Retina (tissue), 1 donor: ENCODE data around the gene RAB12.
A peak's percentile ranks its signal among the peaks of the same experiment; 100 is the strongest.
"Not testable (repeated sequence)": the region's sequence is repeated elsewhere in the genome, so short reads cannot be mapped to it uniquely, and the experiment has no call there.

ENCODE experiments used
- DNase-seq: peaks from one replicate; pipeline ENCODE4 v3.0.0-alpha.2; 2016

The RAB12 gene, protein sequence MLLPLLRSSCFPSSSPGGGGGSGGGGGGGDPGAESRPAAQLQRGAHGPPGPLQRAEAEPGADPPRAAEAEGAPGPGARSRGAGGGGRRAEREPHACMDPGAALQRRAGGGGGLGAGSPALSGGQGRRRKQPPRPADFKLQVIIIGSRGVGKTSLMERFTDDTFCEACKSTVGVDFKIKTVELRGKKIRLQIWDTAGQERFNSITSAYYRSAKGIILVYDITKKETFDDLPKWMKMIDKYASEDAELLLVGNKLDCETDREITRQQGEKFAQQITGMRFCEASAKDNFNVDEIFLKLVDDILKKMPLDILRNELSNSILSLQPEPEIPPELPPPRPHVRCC

DNA sequence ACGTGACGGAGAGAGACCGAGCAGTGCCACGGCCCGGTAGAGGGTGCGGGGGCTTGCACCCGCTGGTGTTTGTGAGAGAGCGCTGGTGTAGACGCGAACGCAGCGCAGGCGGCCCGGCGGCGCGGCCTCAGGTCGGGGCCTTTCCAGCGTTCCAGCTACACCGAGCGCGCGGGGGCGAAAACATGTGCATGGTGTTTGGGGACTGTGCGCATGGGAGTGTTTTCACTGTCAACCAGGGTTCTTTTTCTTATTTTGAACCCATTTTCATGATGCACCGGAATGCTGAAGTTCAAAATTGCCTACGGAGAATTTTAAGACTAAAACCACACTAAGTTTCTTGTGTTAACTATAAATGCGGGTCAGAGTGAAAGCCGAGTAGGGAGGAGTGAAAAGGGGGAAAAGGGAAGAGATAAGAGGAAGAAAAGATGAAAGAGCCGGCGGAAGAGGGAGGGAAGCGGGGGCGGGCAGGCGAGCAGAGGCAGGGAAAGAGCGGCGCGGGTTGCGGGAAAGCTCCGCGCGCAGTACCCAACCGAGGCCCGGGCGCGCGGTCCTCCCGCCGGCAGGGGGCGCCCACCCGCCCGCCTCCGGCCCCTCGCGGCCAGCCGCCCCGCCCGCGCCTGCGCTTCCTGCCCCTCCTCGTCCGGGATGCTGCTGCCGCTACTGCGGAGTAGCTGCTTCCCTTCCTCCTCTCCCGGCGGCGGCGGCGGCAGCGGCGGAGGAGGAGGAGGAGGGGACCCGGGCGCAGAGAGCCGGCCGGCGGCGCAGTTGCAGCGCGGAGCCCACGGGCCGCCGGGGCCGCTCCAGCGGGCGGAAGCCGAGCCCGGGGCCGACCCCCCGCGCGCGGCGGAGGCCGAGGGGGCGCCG, at the start of gene RAB12:
Gene RAB12, plus strand, starts transcription at position 643 of the 864 bp plus-strand sequence. Its CDS starts 3 bp downstream, at position 646.
- DNase-seq, result peak; percentile 89

DNA sequence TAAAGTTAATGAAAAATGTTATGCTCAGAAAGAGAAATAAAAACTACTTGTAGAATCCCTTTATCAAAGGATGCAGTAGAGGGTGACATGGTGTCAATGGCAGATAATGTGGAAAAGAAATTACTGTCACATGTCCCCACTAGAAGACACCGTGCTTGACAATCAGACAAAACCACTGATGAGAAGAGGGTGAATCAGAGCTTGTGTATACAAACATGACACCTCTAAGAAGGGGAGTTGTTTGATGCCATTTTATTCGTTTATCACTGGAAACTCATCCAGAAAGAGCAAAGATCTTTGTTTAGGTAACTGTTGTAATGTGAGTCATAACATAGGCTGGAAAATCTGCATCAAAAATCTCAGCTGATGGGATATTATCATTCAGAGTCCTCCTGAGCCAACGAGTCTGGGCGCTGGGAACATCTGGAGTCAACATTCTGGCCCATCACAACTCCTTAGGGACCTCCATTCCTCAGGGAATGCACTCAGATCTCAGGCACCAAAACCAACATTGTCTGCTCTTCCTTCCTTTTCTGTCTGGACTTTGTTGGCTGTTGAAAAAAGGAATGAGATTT, 49.5 kb upstream of the RAB12 start:
- DNase-seq, result no peak

- peak; percentile 29 for DNase-seq
Observed at GRCh38 chr18:8561123-8561910, 47.9 kb upstream of the RAB12 start.

- DNase-seq, result peak; percentile 65
Observed at GRCh38 chr18:8562070-8562469, 47.2 kb upstream of the RAB12 start.

- no peak for DNase-seq
Observed at GRCh38 chr18:8562919-8563318, 46.3 kb upstream of the RAB12 start.

GRCh38 chr18:8571399-8571798, 37.8 kb upstream of the RAB12 start:
- DNase-seq, result no peak

DNA sequence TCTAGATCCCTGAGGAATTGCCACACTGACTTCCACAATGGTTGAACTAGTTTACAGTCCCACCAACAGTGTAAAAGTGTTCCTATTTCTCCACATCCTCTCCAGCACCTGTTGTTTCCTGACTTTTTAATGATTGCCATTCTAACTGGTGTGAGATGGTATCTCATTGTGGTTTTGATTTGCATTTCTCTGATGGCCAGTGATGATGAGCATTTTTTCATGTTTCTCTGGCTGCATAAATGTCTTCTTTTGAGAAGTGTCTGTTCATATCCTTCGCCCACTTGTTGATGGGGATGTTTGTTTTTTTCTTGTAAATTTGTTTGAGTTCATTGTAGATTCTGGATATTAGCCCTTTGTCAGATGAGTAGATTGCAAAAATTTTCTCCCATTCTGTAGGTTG, 35.5 kb upstream of the RAB12 start:
- not testable (repeated sequence) for DNase-seq

GRCh38 chr18:8584798-8585197, 24.4 kb upstream of the RAB12 start:
- DNase-seq, result no peak

DNA sequence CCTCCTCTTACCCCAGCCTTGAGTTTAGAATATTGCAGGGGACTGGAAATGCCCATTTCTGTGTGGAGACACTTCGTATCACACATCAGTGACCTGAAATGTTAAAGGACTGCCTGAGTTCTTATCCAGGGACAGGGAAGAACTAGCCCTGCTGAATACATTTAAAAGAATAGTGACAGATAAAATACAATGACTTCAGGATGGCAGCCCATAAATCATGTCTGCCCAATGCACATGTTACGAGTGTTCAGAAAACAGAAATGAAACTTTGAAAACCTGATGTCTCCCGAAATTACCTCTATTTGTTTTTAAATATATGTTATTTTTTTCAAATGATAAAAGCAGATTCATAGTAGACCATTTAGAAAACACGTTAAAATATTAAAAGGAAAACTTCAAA, 22.3 kb upstream of the RAB12 start:
- DNase-seq, result no peak

GRCh38 chr18:8595445-8595844, 13.8 kb upstream of the RAB12 start:
- DNase-seq, result no peak

DNA sequence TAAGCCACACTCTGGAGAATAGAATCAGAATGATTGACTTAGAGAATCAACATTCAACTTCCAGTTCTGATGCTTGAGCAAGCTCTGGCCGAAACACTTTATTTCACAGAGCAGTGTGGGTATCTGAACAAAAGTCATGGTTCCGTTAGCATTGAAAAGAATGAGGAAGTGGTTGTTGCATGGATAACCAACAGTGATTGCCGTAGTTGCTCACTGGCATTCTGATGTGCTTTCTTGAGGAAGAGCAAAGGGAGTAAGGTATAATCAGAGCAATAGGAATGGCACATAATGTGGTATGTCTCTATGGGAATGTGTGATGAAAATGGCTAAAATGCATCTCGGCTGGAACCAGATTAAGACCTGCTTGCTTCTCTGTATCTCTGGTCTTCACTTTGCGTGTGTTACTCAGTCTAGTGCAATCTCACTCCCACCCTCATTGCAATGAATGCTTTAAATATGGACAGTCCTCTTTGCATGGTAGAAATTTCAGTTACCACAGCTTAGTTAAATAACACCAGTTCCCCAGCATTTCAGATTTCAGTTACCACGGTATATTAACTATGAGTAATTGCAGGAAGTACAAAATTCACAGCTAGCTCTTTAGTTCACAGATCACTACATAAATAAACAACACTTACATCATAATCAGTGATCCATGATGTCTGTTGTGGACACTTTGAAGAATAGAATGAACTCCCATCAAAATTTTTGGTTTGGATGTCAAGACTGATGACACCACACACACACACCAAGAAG, 7.8 kb upstream of the RAB12 start:
- no peak for DNase-seq

GRCh38 chr18:8602040-8602439, 7.2 kb upstream of the RAB12 start:
- no peak for DNase-seq

DNA sequence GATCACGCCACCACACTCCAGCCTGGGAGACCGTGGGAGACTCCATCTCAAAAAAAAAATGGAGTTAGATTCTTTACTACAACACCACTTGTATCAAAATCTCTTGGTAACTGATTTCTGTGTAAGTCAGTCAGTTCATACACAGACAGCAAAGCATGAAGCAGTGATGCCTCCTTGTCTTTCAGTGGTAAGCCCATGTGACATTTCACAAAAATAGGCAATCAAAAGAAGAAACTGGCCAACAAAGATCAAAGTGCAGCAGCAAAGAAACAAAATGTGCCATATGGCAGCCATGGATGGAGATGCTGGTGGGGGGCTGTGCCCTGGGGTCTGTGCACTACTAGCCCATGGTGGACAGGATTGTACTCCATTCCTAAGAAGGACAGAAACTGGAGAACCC, 6.7 kb upstream of the RAB12 start:
- no peak for DNase-seq

DNA sequence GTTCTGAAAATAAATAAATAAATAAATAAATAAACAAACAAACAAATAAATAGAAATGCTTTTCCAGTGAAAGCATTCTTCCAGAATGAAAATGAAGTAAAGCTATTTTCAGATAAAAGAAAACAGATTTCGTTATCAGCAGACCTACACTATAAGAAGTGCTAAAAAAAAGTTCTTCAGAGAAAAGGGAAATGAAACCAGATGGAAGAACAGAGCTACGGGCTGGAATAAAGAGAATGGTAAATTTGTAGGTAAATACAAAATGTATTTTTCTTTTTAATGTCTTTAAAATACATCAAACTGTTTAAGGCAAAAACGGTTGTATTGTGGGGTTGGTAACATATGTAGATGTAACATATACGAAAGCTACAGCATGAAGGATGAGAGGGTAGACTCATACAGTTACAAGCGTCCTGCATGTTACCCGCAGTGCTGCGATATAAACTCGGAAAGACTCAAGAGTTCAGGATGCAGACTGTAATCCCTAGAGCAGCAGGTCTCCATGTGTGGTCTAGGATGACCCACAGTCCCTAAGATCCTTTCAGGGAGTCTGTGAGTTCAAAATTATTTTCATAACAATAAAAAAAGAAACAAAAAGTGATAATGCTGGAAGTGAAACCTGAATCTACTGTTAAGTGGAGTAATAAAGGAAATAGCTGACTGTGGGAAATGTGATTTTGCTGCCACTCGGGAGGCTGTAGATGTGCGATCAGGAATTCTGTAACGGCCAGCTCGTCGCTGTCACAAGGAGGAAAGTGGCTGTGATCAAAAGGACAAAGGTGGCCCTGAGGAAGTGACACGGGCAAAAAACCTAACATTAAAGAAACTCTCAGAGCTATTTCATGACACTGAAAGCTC, 5.3 kb upstream of the RAB12 start:
- no peak for DNase-seq

DNA sequence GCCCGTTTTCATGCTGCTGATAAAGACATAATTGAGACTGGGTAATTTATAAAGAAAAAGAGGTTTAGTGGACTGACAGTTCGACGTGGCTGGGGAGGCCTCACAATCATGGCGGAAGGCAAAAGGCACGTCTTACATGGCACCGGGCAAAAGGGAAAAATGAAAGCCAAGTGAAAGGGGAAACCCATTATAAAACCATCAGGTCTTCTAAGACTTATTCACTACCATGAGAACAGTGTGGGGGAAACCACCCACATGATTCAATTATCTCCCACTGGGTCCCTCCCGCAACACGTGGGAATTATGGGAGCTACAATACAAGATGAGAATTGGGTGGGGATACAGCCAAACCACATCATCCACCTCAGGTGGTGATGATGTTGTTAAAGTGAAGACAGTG, 3.3 kb upstream of the RAB12 start:
- DNase-seq, result no peak

- no peak for DNase-seq
Observed at GRCh38 chr18:8607776-8608742, 1.2 kb upstream of the RAB12 start.

DNA sequence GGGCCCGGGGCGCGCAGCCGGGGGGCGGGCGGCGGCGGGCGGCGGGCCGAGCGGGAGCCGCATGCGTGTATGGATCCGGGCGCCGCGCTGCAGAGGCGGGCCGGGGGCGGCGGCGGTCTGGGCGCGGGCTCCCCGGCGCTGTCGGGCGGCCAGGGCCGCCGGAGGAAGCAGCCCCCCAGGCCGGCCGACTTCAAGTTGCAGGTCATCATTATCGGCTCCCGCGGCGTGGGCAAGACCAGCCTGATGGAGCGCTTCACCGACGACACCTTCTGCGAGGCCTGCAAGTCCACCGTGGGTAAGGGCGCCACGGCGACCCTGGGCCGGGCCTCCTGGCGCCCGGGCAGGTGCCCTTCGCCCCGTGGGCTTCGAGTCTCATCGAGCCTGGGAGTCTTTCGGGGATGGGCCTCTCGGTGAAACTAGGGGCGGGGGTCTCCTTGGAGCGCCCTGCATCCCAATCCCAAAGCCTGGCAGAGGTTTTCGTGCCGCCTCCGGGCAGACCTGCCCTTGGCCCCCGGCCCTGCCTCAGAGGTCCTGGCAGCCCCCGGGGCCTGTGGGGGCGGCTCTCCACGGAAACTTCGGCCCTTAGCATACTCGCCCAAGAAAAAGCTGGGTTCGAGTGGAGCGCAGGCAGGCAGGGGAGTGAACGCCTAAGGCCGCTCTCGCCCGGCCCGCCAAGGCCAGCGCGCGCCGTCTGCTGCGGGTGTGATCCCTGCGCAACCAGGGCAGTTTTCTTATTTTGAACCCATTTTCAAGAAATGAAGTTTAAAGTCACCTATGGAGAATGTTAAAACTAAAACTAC, 622 bp downstream of the RAB12 start:
- peak; percentile 78 for DNase-seq

GRCh38 chr18:8610459-8610851, 1.2 kb downstream of the RAB12 start:
- no peak for DNase-seq
